ENCODE measurements around the gene SARDH.

DNA sequence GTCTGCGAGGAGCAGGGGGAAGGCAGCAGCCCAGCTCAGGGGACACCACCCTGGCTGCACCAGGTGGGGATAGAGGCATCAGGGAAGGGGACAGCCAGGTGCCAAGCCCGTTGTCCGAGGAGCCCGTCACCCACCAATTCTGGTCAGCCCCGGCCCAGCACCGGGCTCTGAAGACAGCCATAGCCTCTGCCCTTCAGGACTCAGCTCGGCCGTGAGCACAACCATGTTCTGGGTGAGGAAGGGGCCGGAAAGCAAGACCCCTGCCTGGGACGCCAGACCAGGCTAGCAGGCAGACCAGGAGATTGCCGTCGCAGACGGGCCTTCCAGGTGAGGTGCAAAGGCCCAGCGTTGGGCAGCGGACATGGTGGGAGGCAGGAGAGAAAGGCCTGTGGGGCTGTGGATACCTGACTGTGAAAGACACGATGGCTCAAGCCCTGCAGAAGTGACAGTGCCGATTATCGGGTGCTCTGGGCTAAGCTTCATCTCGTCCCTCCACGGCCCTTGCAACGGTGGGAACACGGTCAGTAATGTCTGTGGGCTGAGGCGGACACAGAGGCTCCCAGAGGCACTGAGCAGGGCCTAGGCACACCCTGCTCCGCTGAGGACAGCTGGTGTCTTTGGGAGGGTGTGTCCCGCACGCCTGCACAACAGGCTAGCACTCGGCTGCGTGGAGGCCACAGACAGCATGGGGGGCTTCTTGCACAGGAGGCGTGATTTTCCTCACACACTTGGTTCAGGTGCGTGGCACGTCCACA lies 65.5 kb downstream of the SARDH start:
- no peak for TF ChIP-seq CTCF (IDR thresholded peaks at IDR 0.05)
- TF ChIP-seq EP300 (IDR thresholded peaks at IDR 0.05): no peak
